Right kidney (tissue), 1 donor: Measurements from ENCODE around the gene CGRRF1.

ENCODE experiments used
- DNase-seq: peaks from one replicate; pipeline ENCODE4 v3.0.0-alpha.2; 2016

The CGRRF1 gene

DNA sequence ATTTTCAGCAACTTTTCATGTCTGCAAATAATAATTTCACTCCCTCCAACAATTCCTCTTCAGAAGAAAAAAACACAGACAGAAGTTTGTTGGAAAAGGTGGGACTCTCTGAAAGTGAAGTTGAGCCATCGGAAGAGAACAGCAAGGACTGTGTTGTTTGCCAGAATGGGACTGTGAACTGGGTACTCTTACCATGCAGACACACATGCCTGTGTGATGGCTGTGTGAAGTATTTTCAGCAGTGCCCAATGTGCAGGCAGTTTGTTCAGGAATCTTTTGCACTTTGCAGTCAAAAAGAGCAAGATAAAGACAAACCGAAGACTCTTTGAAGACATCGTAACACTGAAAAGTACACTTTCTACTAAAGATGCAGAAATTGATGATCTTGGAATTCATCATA lies 28.3 kb downstream of the CGRRF1 start:
- no peak for DNase-seq

- no peak for DNase-seq
Observed at GRCh38 chr14:54547583-54547982, 37.9 kb downstream of the CGRRF1 start.

DNA sequence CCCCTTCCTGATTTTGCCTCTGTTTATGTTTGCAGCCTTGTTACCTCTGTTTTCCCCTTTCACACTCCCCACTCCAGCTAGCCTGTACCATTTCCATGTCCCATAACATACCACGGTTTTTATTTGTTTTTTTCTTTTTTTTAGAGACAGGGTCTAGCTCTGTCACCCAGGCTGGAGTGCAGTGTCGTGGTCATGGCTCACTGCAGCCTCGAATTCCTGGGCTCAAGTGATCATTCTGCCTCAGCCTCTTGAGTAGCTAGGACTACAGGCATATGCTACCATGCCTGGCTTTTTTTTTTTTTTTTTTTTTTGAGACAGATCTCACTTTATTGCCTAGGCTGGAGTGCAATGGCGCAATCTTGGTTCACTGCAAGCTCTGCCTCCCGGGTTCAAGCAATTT lies 38.8 kb downstream of the CGRRF1 start:
- DNase-seq, result no peak

GRCh38 chr14:54549862-54550261 lies 40.2 kb downstream of the CGRRF1 start:
- no peak for DNase-seq

- no peak for DNase-seq
Observed at GRCh38 chr14:54550514-54550913, 40.8 kb downstream of the CGRRF1 start.

DNA sequence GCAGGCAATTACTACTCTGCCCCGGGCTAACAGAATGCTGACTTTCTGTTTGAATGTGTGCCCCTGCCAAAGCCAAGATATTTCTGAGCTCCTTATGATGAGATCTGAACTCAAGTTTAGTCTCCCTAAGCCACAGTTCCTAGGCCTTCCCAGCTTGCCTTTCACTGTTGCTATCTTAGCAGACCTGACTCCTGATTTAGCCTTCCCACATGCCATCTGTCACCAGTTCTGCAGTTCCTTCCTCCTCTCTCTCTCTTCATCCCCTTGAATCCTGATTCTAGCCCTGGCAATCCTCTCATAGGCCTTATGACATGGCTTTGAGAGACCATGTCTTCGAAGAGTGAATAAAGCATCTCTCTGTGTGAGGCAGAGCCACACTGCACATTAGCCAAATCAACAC lies 44.7 kb downstream of the CGRRF1 start:
- no peak for DNase-seq

DNA sequence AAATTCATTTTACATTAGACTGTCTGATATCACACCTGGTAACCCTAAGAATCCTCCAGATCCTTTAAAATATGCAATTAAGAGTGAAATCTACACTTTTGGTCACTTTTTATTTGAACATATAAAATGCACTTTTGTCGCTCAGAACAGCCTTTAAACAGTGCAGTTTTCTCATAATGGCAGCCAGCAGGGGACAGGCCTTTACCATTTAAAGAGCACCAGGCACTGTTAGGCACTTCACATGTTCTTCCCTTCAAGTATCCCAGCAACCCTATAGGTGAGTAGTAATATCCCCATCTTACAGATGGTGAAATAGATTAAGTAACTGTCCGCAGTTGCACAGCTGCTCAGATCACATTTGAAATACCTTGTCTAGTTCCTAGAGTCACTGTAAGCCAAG lies 45.9 kb downstream of the CGRRF1 start:
- no peak for DNase-seq

GRCh38 chr14:54556535-54556934 lies 46.8 kb downstream of the CGRRF1 start:
- DNase-seq, result no peak

GRCh38 chr14:54562334-54562733 lies 52.6 kb downstream of the CGRRF1 start:
- no peak for DNase-seq

DNA sequence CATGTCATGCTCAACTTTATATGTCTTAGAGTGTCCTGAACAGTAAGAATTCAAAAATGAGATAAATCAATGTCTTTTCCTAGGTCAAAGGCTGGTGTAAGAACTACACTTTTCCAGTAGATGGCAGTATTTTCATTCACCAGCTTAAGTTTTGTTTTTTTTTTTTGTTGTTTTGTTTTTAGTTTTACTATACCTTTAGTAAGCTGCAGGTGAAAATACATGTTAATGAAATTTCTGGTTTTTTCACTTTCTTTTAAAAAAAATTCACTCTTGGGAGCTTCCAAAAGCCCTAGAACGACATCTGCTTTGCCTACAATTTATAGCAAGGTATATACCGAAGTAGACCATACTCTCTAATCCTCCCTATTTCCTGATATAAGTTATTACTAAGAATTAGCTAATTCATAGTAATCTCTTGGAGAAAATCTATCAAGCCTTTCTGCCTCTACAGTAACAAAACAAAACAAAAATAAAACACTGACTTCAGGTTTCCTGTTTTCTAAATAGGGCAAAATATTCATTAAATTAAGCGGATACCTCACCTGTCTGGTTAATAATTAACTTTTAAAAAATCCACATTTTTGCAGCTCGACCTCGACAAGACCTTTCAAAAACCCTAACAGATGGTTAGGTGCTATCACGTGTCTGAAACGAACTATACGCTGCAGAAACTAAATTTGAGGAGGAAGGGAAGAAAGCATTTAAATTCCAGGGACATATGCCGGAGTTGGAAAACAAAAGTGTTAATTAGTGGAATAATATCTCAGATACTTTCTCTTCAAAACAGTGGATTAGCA lies 54.6 kb downstream of the CGRRF1 start:
- peak; percentile 27 for DNase-seq

DNA sequence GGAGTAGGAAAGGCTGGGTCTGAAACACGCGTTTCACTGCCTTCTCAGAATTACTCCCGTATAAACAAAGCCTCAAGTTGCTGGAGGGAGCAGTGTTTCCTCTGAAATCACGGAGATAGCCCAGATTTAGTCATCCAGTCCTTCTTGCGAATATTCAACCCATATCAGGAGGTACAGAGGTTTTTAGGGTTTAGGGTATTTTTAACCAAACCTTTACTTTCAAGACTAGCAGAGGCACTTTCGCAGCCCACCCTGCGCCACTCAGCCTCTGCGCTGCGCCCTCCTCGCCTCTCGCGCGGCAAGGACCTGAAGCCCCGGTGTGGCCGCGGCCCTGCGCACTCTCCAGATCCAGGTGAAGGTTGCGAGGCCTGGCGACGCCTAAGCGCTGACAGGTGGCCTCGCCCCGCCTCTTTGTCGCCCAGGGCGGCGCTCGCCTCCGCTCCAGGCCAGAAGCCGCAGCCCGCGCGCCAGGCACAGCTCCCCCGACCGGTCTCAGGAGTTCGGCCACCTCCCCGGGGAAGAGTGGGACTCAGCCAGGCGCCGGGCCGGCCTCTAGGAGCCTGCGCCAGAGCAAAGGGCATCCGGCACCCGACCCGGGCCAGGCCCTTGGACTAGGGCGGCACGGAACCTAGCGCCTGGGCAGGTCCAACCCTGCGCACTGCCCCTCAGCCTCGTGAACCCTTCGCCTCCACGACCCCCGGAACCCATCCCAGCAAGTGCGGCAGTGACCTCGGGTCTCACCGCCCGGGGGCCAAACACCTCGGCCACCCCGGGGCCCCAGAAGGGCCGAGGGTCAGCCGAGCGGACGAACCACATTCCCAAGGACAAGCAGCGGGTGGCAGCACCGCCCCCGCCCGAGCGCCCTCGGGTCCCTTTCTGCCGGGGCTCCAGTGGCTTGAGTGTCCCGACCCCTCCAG lies 55.4 kb downstream of the CGRRF1 start:
- DNase-seq, result peak; percentile 88

- DNase-seq, result no peak
Observed at GRCh38 chr14:54565785-54566409, 56.2 kb downstream of the CGRRF1 start.

DNA sequence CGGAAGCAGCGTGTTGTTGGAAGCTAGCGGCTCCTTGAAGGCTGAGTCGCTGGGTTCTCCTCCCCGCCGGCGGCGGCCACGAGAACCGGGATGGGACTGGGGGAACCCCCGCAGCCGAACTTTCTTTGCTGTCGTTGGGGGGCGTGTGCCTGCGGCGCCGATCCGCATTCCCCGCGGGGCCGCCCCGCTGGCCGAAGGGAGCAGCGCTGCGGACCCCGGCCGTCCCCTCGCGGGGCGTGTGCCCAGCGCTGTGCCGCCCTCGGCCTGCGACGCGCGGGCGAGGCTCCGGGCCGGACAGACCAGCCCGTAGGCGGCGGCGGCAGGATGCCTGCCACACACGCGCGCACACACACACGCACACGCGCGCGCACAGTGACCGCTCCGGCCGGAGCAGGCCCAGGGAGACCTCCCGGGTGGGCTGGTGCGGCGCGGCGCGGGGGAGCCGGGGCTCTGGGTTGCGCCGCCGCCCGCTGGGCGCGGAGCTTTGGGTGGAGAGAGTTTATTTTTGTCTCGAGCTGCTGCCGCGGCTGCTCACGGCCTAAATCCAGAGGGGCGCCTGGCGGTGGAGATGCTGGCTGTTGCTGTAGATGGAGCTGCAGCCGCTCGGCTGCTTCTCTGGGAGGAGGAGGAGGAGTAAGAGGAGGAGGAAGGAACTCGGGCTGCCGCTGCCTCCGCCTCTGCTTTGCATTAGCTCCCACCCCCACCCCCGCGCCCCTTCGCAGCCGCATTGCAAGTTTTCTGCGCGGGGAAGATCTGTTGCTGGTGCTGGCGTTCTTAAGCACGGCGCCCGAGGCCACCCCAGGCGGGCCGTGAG lies 56.9 kb downstream of the CGRRF1 start, which contains the start of gene SAMD4A:
SAMD4A (plus strand) TSS at position 719 of the 814 bp plus-strand sequence. CDS start 789 bp downstream, outside the sequence.
- DNase-seq, result peak; percentile 96

DNA sequence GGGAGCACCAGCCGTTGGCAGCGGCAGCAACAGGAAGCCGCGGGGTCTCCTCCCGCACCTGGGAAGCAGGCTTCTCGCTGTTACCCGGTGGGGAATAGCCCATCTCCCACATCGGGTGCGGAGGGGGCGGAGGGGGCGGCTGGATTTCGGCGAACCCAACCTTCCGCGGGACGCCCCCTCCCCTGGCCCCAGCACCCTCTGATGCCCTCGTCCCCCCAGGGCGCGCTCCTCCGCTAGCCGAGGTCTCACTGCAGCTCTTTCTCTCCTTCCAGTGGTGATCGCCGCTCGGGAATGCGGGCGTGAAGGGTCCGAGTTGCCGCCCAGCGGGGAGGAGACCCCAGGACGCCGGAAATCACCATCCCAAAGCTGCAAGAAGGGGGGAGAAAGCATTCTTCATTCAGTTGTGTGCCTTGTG lies 57.5 kb downstream of the CGRRF1 start:
- DNase-seq, result no peak

DNA sequence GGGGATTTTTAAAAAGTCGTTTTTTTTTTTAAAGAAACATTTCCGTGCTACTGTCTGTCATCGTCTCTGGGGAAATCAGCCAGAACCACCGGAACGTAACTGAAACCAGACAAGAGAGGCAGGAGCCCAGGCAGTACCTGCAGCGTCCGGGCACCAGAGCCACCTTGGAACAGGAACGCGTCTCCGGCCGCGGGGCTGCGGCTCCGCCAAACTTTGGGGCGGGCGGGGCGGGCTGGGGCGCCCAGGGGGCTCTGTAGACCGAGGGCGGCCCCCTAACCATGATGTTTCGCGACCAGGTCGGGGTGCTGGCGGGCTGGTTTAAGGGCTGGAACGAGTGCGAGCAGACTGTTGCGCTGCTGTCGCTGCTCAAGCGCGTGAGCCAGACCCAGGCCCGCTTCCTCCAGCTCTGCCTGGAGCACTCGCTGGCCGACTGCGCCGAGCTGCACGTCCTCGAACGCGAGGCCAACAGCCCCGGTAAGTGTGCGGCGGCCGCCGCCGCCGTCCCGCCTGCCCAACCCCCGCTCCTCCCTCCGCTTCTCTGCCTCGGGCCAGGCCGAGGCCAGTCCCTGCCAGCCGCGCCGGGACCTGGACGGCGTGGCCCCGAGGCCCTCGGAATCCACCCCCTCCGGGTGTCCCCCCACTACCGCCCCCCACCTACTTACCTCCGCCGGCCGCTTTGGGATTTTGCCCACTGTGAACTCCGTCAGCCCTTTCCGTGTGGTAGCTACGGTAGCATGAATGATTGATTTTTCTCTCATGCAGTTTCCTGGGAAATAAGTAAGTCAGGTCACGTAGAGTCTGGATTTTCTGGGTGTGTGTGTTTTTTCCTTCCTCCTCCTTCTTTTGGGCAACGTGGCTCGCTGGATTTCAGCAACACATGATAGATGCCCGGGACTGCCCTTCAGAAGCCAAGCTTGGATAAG lies 58.2 kb downstream of the CGRRF1 start:
- peak; percentile 77 for DNase-seq

DNA sequence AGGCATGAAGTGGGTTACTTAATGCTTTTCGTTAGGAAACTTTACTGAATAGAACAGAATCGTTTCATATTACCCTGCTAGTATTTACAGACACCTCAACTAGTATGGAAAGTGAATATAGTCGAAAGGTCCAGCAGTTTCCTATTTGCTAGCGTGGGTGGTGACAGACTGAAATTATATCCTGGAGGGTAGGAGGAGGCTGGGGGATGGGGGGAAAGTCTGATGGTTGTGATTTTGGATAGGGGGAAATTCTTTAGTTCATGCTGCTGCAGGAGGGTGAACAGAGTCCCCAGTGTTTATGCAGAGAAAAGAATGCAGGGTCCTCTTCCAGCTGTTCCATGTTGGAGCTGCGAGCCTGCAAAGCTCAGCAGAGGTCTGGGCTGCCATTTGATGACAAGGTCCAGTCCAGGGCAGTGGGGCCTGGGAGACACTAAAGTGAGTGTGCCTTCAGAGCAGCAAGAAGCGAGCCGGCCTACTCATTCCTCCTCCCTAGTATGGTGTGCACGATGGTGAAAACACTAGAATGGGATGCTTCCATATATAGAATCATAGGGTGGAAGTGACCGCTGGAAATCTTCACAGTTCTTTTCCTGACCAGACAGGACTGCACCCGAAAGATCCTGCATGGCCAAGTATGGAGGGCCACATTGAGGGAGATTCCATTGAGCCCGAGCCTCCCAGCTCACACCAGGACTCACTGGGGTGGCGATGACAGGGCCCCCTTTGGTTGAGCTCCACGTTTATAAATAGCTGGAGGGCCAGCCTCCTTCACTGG lies 59.3 kb downstream of the CGRRF1 start:
- peak; percentile 47 for DNase-seq

GRCh38 chr14:54570047-54570446 lies 60.3 kb downstream of the CGRRF1 start:
- DNase-seq, result no peak

DNA sequence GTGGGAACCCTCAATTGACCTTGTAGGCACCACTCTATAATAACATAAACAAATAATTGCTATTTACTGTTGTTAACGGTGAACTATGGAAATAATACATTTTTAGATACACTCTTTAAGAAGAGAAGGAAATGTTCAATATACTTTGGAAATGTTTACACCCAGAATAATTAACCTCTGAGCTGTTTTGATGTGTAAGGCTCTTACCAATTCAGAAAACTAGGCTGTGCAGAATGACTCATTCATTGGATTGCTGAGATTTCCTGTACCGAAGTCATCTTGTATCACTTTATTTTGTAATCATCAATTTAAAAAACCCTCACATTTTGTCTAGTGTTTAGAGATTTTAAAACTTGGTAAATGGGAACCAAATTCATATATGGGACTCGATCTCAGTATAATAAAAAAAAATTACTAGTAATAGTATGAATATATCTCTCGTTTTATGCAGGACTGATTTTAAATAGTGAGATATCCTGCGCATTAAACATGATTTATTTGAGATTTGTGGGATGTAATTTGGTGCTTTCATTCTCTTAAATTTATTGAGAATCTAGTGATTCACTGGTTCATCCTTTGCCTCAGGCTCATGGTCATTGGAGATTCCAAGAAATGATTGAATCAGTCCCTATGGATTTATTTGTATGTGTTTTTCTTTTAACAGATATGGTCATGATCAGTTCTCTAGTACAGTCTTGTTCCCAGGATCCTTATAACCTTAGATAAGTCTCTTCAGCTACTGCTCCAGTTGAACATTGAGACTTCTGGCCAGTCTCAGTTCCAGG lies 61.1 kb downstream of the CGRRF1 start:
- no peak for DNase-seq

GRCh38 chr14:54572316-54572715 lies 62.6 kb downstream of the CGRRF1 start:
- DNase-seq, result no peak
